Erythroblast (primary cell): ENCODE data around the gene CDH24.

Source experiments
- GATA1 ChIP-seq: IDR thresholded peaks from 2 replicates; pipeline ENCODE4 v1.6.1; 2011; ENCODE audit warnings: low read depth, mild to moderate bottlenecking, control low read depth, low read length, moderate library complexity
- POLR2A ChIP-seq: IDR thresholded peaks from 2 replicates; pipeline ENCODE4 v1.6.1; 2011; ENCODE audit warnings: mild to moderate bottlenecking, low read length

- TF ChIP-seq POLR2A (no peak), GATA1 (no peak)
Measured at GRCh38 chr14:23056956-23057756, at the start of gene CDH24.
